HG03432 (cell line): ENCODE results near the gene FAM120B.
"Not testable (repeated sequence)": the region's sequence is repeated elsewhere in the genome, so short reads cannot be mapped to it uniquely, and the experiment has no call there.

Experiments
- ATAC-seq: cut with Tn5 transposase; IDR thresholded peaks from one replicate; pipeline ENCODE4 v1.9.1; 2021; ENCODE audit warnings: mild to moderate bottlenecking, moderate library complexity; ENCODE audit not compliant: unreplicated experiment

The FAM120B gene

GRCh38 chr6:170409746-170410145, 103.2 kb downstream of the FAM120B start:
- ATAC-seq: not testable (repeated sequence)

DNA sequence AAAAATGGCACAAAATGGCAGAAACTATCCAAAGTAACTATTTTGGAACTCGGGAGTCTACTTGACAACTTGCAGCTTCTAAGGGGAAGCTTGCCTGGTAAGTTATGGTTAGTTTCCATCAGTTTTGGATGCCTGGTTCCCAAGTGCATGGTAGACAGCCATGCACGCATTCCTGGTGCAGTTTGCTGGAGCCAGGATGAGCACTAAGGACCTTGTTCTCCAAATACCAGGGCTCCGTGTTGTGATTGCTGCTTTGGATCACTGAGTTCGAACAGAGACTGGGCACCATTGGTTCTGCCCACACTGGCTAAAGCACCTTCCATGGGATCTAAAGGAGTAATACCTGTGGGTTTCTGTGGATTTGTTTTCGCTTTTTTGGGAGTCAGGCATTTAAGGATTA, 103.7 kb downstream of the FAM120B start:
- ATAC-seq: no peak

DNA sequence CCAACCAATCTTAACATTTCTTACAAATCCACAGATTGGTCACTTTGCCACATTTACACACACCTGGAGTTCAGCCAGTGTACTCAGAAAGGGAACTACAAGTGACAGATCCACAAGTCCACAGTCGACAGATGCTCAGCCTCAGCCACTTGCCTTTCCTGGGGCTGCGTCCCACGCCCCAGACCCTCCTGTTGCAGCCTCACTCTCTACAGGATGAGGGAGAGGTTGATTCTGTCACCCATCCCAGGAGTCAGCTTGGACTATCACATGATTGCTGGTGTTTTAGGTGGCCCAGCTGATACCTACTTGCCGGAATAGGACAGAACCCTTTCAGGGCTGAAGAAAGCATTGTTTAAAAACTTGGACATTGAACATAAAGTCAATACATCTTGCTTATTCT, 108.8 kb downstream of the FAM120B start:
- ATAC-seq: no peak

- ATAC-seq: no peak
Observed at GRCh38 chr6:170416303-170416702, 109.7 kb downstream of the FAM120B start.

DNA sequence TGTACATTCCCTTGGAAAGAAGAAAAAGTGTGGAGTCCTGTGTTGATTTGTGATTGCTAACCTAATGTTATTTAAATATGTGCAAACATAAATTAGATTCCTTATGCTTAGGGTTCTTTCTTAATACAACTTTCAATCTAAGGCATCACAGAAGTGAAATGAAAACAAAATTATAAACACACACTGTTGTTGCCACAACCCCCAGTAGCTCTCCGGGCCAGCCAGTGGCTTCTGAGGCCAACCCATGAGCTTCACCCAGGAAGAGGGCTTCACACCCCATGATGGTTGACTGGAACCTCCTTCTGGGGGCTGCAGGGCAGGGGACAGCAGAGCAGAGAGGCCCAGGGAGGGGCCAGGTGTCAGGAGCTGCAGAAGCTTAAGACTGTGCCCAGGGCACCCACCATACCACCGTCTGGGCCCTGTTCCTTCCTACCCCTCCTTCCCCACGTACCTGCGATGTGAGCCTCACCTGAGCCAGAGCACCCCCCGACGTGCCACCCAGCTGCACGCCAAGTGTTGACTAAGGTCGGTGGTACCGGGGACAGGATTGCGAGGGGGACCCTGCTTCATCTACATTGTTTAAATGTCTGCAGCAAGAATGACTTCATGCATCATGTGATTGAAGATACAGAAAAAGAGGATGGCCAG, 110.5 kb downstream of the FAM120B start:
- ATAC-seq: no peak

DNA sequence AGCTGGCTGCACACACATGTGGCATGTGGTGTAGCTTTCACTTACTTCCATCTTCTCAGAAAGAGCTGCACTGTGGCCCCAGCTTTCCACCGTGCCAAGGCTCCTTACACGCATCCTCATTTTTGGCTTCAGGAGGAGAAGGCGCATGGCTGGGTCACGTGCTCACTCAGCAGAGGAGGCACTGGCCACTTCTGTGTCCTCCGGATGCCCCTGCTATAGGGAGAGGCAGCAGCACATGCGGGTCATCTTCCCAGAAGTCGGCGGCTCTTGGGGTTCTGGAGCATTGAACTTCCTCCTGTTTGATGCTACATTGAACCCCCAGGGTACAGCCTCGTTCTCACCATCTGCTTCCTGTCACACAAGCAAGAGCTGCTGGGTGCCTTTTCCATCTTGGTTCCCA, 111.3 kb downstream of the FAM120B start:
- no peak for ATAC-seq

GRCh38 chr6:170420283-170420682, 113.7 kb downstream of the FAM120B start:
- ATAC-seq: no peak

DNA sequence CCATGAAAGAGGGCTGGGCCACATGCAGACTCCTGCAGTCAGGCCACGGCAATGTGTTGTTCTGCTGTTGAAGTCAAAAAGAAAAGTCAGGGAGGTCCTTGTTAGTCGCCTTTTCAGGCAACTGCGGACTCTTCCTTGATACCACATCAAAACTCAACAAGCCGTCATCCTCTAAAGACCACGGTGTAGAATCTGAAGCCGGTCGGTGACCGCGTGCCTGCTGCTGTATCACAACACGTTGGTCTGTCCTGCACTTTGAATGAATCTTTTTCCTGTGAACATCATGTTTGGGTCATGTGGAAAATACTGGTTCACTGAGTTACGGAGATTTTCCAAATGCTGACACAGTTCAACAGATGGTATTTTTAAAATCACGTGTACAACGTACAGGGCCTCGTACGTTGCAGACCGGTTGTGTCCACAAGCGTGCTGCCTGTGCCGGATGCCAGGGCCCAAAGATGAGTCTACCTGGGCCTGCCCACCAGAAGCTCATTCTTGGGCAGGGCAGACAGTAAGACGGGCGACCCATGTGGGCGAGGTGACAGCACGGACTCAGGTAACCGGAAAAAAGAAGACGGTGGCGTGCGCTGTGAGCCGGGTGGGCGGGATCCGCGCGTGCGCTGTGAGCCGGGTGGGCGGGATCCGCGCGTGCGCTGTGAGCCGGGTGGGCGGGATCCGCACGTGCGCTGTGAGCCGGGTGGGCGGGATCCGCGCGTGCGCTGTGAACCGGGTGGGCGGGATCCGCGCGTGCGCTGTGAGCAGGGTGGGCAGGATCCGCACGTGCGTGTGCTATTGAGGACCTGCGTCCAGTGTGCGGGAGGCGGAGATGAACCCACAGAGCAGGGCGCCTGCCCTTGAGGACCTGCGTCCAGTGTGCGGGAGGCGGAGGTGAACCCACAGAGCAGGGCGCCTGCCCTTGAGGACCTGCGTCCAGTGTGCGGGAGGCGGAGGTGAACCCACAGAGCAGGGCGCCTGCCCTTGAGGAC, 114.5 kb downstream of the FAM120B start:
- peak; percentile 56 for ATAC-seq

DNA sequence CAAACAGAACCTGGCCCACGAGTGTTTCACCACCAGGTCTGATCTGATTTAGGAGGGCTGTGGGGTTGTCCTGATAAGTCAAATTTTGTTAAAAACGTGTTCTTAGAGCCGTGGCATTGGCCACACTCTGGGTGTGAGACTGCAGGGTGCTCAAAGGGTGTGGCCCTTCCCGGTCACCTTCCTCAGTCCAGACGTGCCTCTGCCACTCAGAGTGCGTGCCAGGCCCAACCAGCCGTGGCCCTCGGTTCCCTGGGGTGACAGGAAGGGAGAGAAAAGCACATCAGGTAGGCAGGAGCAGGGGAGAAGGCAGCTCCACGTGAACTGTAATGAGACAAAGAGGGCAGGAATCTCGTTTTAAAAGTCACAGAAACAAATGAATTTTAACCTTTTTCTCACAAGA, 115.4 kb downstream of the FAM120B start:
- peak; percentile 28 for ATAC-seq

GRCh38 chr6:170423030-170423429, 116.5 kb downstream of the FAM120B start:
- ATAC-seq: no peak

DNA sequence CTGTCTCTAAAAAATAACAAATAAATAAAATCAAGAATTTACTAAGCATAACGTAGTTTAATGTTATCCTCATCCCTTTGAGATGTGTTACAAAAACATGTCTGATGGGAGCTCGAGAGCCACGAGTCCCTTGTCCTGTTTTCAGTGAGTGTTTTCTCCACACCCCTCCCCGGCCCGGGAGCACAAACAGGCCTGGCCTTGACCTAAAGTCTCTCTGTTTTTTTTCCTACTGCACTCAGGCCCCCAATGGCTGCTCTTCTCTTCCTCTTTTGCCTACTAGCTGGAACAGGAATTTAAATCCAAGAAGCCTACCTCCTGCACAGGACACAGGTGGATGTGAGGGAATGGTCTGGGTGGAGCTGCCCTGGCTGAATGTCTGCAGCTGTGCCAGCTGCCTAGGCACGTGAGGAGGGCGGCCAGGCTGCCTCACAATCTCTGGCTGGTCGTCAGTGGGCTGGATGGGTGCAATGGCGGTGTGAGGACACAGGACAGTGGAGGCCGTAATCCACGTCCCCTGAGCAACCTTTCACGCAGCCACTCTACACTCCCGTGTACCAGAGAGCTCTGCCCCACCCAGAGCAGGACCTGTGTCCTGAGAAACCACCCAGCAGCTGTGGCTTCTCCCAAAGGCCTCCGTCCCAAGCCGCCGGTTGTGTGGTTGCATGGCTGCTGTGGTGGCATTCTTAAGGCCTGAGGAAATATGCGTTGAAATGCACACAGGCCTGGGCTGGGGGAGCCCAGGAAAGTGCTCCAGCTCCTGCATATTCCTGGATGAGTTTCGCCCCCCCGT, 117.5 kb downstream of the FAM120B start:
- no peak for ATAC-seq

GRCh38 chr6:170424604-170425126, 118.1 kb downstream of the FAM120B start:
- ATAC-seq: no peak

DNA sequence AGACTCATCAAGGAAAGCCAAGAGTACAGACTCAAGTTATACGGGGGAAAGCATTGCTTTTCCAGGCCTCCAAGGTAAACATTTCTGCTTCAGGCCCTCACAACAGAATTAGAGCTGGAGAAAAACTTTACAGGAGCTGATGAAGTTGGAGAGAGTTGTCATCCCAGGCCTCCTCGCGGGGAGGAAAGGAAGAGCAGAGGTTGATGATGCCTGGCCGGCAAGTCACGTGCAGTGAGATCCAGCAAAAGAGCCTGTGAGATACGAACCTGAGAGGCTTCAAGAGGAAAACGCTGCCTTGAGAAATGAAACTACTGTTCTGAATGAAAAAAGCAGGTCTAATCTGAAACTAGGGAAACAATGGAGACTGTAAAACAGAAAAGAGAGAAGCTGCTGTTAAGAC, 122.9 kb downstream of the FAM120B start:
- ATAC-seq: no peak

- no peak for ATAC-seq
Observed at GRCh38 chr6:170433163-170434116, 126.9 kb downstream of the FAM120B start.

- ATAC-seq: no peak
Observed at GRCh38 chr6:170434117-170434820, 127.7 kb downstream of the FAM120B start.

DNA sequence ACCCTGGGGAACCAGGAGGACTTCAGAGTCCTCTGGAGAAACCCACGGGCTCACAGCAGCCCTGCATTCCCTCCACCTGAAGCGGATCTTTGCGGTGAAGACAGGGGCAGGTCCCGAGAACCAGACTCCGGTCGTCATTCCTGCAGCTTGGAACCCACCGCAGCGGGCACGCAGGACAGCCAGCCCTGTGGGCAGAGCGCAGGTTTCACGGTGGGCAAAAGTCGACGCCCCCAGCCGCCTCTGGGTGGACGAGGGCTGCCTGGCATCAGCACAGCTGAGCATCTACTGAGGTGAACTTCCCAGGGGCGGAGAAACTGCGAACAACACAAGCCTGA, 128.2 kb downstream of the FAM120B start:
- ATAC-seq: no peak

DNA sequence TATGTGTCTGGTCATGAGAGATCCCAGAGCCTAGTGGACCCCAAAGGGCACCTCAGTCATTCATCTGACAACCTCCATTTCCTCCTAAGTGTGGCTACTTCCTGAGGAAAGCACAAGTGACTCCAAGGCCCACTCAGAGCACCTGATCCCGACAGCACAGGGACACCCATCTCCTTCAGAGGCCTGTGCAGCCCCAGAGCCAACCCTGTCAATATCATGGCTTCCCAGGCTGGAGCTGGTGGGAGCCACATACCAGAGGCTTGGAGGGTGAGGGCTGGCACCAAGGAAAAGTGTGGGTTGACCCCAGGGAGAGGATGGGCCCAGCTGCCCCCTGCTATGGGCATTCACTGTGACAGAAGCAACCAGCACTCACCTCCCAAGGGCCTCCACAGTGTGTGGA, 129.2 kb downstream of the FAM120B start:
- ATAC-seq: no peak

DNA sequence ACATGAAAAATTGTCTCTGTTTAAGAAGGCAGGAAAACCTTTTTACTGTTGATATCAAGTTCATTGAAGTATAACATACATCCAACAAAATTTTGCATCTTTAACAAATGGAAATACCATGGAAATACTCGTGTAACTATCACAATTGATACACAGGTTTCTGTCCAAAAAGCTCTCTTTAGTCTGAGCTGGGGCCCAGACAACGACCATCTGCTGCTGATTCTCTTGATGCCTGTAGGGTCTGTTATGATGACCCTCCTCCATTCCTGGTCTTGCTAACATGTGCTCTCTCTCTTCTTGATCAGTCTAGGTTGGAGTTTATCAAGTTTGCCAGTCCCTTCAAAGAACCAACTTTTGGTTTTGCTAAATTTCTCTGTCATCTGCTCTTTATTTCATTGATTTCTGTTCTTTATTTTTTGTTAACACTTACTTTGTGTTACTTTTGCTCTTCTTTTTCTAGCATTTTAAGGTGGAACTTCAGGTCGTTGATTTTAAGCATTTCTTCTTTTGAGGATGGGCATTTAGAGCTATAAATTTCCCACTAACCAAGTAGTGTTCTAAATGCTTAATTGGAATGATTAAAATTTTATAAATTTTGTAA, 129.8 kb downstream of the FAM120B start:
- ATAC-seq: no peak
